Transverse colon (tissue), 4 donors: ENCODE data around the gene PIK3R5. TPM values are rescaled to one million over a fixed set of nuclear protein-coding genes. Genes with fewer than 3 reads are reported as not detected.

Experiments used
- DNase-seq: peaks from one replicate; pipeline ENCODE4 v3.0.0-alpha.2; 2019
- H3K27ac ChIP-seq, 4 donors: fragments of 200-600 bp; sonication (generic); 2 replicates each; pipeline ENCODE4 v1.5.1; 2016 to 2018; ENCODE audit warnings: inconsistent platforms in 4 of 4
- H3K27me3 ChIP-seq: fragments of 200-600 bp; sonication (generic); 2 replicates; pipeline ENCODE4 v1.5.1; 2017; ENCODE audit warnings: inconsistent platforms
- H3K36me3 ChIP-seq, 4 donors: fragments of 200-600 bp; sonication (generic); 2 replicates each; pipeline ENCODE4 v1.5.1; 2017 to 2019; ENCODE audit warnings: inconsistent platforms in 4 of 4
- H3K4me1 ChIP-seq, 4 donors: fragments of 200-600 bp; sonication (generic); 2 replicates each; pipeline ENCODE4 v1.5.1; 2017 to 2020; ENCODE audit warnings: inconsistent platforms in 4 of 4
- H3K4me3 ChIP-seq, 4 donors: fragments of 200-600 bp; sonication (generic); 1 replicate in 1 of 4; 2 replicates in 3 of 4; pipeline versions ENCODE4 v1.5.1 to v1.6.1; 2017 to 2019; ENCODE audit warnings: inconsistent platforms in 4 of 4
- H3K9me3 ChIP-seq, 2 donors: fragments of 200-600 bp; sonication (generic); 2 replicates each; pipeline ENCODE4 v1.5.1; 2017 to 2019; ENCODE audit warnings: inconsistent platforms in 2 of 2
- CTCF ChIP-seq, 5 experiments: fragments of 200-600 bp in 3 of 5; fragments of 450-650 bp in 2 of 5; sonication (generic) in 3 of 5; IDR thresholded peaks; 1 replicate in 2 of 5; 2 replicates in 3 of 5; pipeline ENCODE4 v1.5.1; 2016 to 2017; ENCODE audit warnings: antibody characterized with exemption in 5 of 5, inconsistent platforms in 3 of 5, mild to moderate bottlenecking in 2 of 5, moderate library complexity in 1 of 5
- EP300 ChIP-seq: sonication (generic); formaldehyde crosslinking; IDR thresholded peaks from one replicate; pipeline ENCODE4 v1.6.1; 2017; ENCODE audit warnings: antibody characterized with exemption, low read depth
- POLR2A ChIP-seq: fragments of 450-650 bp; IDR thresholded peaks from one replicate; pipeline ENCODE4 v1.6.1; 2016; ENCODE audit warnings: antibody characterized with exemption, mild to moderate bottlenecking, moderate library complexity
- POLR2AphosphoS5 ChIP-seq, 3 donors: sonication (generic); formaldehyde crosslinking; IDR thresholded peaks; one replicate each; pipeline ENCODE4 v1.6.1; 2016; ENCODE audit warnings: antibody characterized with exemption in 3 of 3
- WGBS, 2 donors: methylation state at CpG; one replicate each; pipeline ENCODE4 v1.1.5; 2018; ENCODE audit warnings: low coverage in 1 of 2; 5-methylcytosine and 5-hydroxymethylcytosine counted together
- in situ Hi-C, 4 donors: fragments of 200-750 bp; cut with MboI; loops; one replicate each; pipeline versions ENCODE4 v1.15.0 to v1.15.1; 2017; ENCODE audit warnings: low sequenced_read_pairs in 3 of 4, low pct_ligation_motif_present in 1 of 4, low pct_unique_long_range_greater_than_20kb in 1 of 4
- intact Hi-C: fragments of 100-400 bp; cut with DNase I; formaldehyde crosslinking; loops from one replicate; pipeline ENCODE4 v1.15.1; 2023; ENCODE audit warnings: low total_unique reads
- total RNA-seq, 4 donors: library from RNA; depleted of rRNA; stranded (reverse); fragments of >200 nt; gene quantifications; one replicate each; pipeline ENCODE4 v1.1.0, GENCODE V29; 2016

Gene PIK3R5
- total RNA-seq, 4 donors from 2014 or later, result 0.40 to 16.1 (median 10.4) TPM

- no peak for DNase-seq
- Histone ChIP-seq H3K27ac (no peak overlapping the region), H3K36me3 (no peaks in the 10 kb centered on the region), H3K27me3 (peaks cover 4% of the 10 kb centered on the region), H3K4me1 (no peaks in the 10 kb centered on the region), H3K9me3 (no peaks in the 10 kb centered on the region), H3K4me3 (no peak overlapping the region)
- WGBS, 2 donors, result 53 to 79% methylated on average over 2 to 7 of the region's 7 CpGs
- TF ChIP-seq EP300 (no peak), POLR2A (no peak), CTCF (IDR thresholded peaks at IDR 0.05) (no peak), POLR2AphosphoS5 (IDR thresholded peaks at IDR 0.05) (no peak)
- in situ Hi-C loops, result loop anchor here in 1 of 4 donors (25.0 kb wide), 1 partner anchor 108 kb away; no protein-coding TSS in a partner anchor
- intact Hi-C loops, result no loop called here
Measured at GRCh38 chr17:8879410-8879809, 86.1 kb downstream of the PIK3R5 start.

- peaks cover 10% of the 10 kb centered on the region for H3K27me3 ChIP-seq
- no peaks in the 10 kb centered on the region for H3K36me3 ChIP-seq
- in situ Hi-C loops (loop anchor here in 1 of 4 donors (25.0 kb wide), 1 partner anchor 109 kb away; no protein-coding TSS in a partner anchor), intact Hi-C loops (no loop called here)
- no peak overlapping the region for H3K27ac ChIP-seq
- 79% methylated on average over 4 of the region's 4 CpGs; no CpG with 5 or more reads in 1 of the 2 donors for WGBS, 2 donors
- TF ChIP-seq CTCF (IDR thresholded peaks at IDR 0.05) (no peak), POLR2A (no peak), EP300 (no peak), POLR2AphosphoS5 (IDR thresholded peaks at IDR 0.05) (no peak)
- H3K4me3 ChIP-seq, result no peak overlapping the region
- DNase-seq, result no peak
- no peaks in the 10 kb centered on the region for H3K9me3 ChIP-seq
- H3K4me1 ChIP-seq, result no peaks in the 10 kb centered on the region
Measured at GRCh38 chr17:8877984-8878383, 87.5 kb downstream of the PIK3R5 start.

GRCh38 chr17:8875957-8876356 is 89.5 kb downstream of the PIK3R5 start:
- no peak overlapping the region for H3K4me3 ChIP-seq

GRCh38 chr17:8875436-8875835 is 90.1 kb downstream of the PIK3R5 start:
- TF ChIP-seq EP300, result no peak
- TF ChIP-seq CTCF (IDR thresholded peaks at IDR 0.05), result no peak
- no peak for TF ChIP-seq POLR2AphosphoS5 (IDR thresholded peaks at IDR 0.05)
- TF ChIP-seq POLR2A, result no peak
- in situ Hi-C loops, result loop anchor here in 1 of 4 donors (25.0 kb wide), 1 partner anchor 112 kb away; no protein-coding TSS in a partner anchor

More at GRCh38 chr17:8875957-8876356, 89.5 kb downstream of the PIK3R5 start:
- DNase-seq, result no peak
- in situ Hi-C loops (loop anchor here in 1 of 4 donors (25.0 kb wide), 1 partner anchor 111 kb away; no protein-coding TSS in a partner anchor), intact Hi-C loops (no loop called here)
- H3K27me3 ChIP-seq, result peaks cover 10% of the 10 kb centered on the region
- H3K9me3 ChIP-seq, result no peaks in the 10 kb centered on the region
- H3K4me1 ChIP-seq, result no peaks in the 10 kb centered on the region
- no peaks in the 10 kb centered on the region for H3K36me3 ChIP-seq
- 81 to 93% methylated on average over 4 to 5 of the region's 5 CpGs for WGBS, 2 donors
- no peak for TF ChIP-seq POLR2A
- TF ChIP-seq POLR2AphosphoS5 (IDR thresholded peaks at IDR 0.05), result no peak
- TF ChIP-seq CTCF (IDR thresholded peaks at IDR 0.05), result no peak
- no peak for TF ChIP-seq EP300
- no peak overlapping the region for H3K27ac ChIP-seq

More at GRCh38 chr17:8875436-8875835, 90.1 kb downstream of the PIK3R5 start:
- H3K27me3 ChIP-seq, result peaks cover 10% of the 10 kb centered on the region
- intact Hi-C loops, result no loop called here
- no peaks in the 10 kb centered on the region for H3K9me3 ChIP-seq
- no peak for DNase-seq
- H3K27ac ChIP-seq, result no peak overlapping the region
- no peaks in the 10 kb centered on the region for H3K4me1 ChIP-seq
- no peaks in the 10 kb centered on the region for H3K36me3 ChIP-seq
- 88 to 100% methylated on average over 1 to 12 of the region's 12 CpGs for whole genome bisulfite sequencing, 2 donors
- no peak overlapping the region for H3K4me3 ChIP-seq
